ENCODE measurements around the gene AVPR1B.
"Not testable (repeated sequence)": the region's sequence is repeated elsewhere in the genome, so short reads cannot be mapped to it uniquely, and the experiment has no call there.

DNA sequence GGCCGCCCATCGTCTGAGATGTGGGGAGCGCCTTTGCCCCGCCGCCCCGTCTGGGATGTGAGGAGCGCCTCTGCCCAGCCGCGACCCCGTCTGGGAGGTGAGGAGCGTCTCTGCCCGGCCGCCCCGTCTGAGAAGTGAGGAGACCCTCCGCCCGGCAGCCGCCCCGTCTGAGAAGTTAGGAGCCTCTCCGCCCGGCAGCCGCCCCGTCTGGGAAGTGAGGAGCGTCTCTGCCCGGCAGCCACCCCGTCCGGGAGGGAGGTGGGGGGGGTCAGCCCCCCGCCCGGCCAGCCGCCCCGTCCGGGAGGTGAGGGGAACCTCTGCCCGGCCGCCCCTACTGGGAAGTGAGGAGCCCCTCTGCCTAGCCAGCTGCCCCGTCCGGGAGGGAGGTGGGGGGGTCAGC, 53.2 kb downstream of the AVPR1B start:
- TF ChIP-seq CTCF, POLR2A (IDR thresholded peaks at IDR 0.05): not testable (repeated sequence)

Measured in lower leg skin (tissue), 3 donors.